Activated T-cell treated with anti-CD3 and anti-CD28 coated beads for 4 hours (primary cell): ENCODE results near the gene NDUFA11.

ENCODE experiments used
- DNase-seq: peaks from one replicate; pipeline ENCODE4 v3.0.0-alpha.2; 2020

The NDUFA11 gene

DNA sequence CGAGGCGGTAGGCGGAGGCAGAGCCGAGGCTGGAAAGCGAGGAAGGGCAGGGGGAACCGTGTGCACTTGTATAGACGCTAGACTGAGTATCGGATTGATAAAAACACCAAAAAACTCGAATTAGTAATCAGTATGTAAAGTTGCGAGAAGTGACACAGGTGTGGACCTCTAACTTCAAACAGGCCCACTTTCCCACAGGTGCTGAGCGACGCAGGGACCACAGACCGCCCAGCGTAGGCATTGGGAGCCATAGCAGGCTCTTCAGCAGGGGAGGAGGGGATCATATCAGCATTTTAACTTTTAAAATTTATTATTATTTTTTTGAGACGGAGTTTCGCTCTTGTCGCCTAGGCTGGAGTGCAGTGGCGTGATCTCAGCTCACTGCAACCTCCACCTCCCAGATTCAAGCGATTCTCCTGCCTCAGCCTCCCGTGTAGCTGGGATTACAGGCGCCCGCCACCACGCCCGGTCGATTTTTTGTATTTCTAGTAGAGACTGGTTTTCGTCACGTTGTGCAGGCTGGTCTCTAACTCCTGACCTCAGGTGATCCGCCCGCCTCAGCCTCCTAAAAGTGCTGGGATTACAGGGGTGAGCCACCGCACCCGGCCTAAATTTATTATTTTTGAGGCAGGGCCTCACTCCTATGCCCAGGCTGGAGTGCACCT lies 1.7 kb upstream of the NDUFA11 start:
- no peak for DNase-seq

- peak; percentile 100 for DNase-seq
Measured at GRCh38 chr19:5904352-5905113, 943 bp upstream of the NDUFA11 start, which contains the start of gene VMAC. TSS of gene VMAC (plus strand) at chr19:5904872. CDS start at chr19:5904891, 19 bp downstream.

- DNase-seq = peak; percentile 14
Measured at GRCh38 chr19:5903056-5903623, 450 bp downstream of the NDUFA11 start.

- no peak for DNase-seq
Measured at GRCh38 chr19:5900976-5901375, 2.6 kb downstream of the NDUFA11 start.

GRCh38 chr19:5899728-5900526 lies 3.7 kb downstream of the NDUFA11 start:
- no peak for DNase-seq

DNA sequence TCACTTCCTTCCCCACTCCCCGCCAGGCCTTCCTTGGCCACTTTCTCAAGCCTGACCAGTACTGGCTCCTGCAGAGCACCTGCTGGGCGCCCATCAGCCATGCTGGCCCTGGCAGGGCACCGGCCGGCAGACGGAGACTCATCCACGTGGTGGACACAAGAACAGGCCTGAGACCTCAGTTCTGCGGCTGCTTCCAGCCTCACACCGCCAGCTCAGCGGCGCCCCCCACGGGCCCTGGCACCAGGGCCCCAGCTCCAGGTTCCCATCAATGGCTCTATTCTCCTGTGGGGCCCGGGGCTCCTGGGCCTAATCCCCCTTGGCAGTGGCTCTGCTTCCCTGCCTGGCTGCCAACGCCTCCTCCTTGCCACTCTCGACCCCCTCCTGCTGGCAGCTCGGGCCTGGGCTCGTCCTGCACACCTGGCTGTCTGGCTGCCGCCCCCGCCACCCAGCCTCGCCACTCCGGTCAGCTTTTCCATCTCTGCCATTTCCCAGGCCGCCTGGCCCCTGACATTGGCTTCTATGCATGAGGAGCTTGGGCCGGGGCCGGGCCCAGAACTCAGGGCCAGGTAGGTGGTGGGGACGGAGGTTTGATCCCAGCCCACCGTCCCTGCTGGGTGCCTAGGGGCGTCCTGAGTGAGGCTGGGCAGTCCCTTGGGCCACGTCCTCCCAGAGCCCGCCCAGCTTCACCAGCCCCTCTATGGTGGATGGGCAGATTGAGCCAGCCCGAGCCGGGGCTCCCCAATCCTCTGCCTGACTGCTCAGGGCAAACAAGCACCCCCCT lies 6.2 kb downstream of the NDUFA11 start:
- no peak for DNase-seq

DNA sequence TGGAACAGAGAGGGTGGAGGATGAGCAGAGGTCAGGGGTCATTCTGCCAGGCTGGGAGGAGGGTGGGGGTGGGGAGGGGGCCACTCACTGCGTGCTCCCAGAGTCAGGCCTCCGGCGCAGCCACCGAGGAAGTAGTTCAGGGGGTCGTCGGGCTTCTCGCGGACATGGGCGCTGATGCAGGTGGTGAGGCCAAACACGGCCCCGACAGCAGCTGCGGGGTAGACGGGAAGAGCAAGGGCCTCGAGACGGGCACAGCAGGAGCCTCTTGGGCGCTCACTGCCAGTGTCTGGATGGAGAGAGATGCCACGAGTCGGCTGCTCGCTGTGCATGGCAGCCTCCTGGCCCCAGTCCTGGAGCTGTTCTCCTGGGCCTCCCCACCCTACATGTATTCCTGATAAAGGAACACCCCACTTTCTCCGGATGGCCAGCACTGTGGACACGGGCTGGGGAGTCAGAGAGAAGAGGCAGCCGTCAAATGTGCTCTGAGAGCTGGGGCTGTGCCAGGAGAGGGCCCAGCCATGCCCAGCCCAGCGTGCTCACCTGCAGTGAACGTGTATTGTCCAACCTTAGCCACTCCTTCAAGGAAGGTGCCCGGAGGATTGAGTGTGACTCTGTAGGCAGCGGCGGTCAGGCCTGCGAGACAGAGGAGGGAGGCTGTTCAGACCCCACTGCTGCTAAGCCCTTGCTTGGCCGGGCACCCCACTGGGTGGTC lies 7.1 kb downstream of the NDUFA11 start:
- DNase-seq = no peak

DNA sequence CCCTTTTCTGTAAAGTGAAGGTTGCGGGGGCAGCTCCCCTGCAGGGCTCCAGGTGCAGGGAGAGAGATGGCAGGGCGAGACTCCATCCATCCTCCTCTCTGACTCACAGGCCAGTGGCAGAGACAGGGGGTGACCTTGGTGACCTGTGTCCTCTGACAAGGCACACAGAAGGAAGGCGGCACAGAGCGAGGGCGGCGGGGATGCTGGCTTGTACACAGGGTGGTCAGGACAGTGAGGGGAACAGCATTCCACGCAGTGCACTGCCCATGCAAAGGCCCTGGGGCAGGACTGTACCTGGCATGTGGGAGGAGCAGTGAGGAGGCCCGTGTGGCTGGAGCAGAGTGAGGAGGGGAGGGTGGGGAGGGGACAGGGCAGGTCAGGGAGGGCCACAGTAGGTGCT lies 7.7 kb downstream of the NDUFA11 start:
- no peak for DNase-seq

GRCh38 chr19:5895409-5895808 lies 8.2 kb downstream of the NDUFA11 start:
- no peak for DNase-seq

DNA sequence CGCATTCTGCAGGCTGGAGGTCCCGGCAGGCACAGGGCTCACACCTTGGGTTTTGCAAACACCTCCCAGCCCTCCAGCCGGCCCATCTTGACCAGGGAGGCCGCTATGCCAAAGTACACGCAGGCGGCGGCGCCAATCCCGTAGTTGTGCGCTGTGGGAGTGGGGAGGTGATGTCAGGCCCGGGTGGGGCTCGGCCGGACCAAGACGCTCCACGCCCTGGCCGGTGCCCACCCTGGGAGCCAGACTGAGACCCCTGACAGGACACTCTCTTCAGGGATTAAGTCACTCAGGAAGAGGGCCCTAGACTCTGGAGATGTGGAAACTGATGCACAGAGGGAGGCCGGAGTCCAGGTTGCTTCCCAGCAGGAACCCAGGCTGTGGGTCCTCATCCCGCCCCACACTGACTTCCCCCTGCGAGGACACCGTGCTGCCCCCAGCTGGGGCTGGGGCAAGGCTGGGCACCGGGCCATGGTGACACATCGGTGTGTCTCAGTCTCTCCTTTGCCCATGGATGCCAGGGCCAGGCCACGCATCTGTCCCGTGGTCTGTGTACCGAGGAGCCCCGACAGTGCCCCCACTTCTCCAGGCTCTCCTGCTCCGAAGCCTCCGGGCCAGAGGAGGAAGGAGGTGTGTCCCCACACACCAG lies 8.8 kb downstream of the NDUFA11 start:
- no peak for DNase-seq

GRCh38 chr19:5893907-5894703 lies 9.5 kb downstream of the NDUFA11 start:
- no peak for DNase-seq

DNA sequence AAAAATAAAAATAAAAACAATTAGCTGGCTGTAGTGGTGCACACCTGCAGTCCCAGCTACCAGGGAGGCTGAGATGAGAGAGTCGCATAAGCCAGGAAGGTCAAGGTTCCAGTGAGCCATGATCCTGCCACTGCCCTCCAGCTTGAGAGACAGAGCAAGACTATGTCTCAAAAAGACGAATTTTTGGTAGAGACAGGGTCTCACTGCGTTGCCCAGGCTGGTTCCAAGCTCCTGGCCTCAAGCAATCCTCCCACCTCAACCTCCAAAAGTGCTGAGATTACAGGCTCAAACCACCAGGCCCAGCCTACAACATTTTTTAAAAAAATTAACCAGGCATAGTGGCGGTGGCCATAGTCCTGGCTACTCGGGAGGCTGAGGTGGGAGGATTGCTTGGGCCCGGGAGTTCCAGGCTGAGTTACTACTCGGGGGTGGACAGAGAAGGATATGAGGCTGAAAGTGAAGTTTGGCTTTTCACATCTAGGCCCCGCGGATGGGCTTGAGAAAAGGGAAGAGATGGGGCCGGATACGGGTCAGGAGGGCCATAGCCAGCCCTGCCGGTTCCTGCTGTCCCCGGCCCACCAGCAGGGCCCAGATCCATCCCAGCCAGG lies 10.2 kb downstream of the NDUFA11 start:
- DNase-seq = no peak

DNA sequence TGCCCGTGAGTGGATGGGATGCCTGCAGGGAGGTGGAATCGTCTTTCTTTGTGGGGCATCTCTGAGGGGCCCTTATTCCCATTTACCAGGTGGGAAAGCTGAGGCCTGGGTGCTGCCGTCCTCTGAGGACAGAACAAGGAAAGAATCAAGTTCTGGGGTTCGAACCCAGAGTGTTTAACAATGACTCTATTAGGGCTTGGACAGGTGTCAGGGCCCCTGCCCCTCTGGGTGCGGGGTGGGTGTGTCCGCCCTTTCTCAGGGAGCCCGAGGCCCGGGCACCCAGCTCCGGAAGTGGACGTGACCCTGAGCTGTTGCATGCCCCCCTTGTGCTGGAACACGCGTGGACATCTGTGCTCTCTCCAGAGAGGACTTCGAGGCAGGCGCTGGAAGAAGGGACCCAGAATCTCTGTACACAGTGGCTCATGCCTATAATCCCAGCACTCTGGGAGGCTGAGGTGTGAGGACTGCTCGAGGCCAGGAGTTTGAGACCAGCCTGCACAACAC lies 10.8 kb downstream of the NDUFA11 start:
- no peak for DNase-seq

DNA sequence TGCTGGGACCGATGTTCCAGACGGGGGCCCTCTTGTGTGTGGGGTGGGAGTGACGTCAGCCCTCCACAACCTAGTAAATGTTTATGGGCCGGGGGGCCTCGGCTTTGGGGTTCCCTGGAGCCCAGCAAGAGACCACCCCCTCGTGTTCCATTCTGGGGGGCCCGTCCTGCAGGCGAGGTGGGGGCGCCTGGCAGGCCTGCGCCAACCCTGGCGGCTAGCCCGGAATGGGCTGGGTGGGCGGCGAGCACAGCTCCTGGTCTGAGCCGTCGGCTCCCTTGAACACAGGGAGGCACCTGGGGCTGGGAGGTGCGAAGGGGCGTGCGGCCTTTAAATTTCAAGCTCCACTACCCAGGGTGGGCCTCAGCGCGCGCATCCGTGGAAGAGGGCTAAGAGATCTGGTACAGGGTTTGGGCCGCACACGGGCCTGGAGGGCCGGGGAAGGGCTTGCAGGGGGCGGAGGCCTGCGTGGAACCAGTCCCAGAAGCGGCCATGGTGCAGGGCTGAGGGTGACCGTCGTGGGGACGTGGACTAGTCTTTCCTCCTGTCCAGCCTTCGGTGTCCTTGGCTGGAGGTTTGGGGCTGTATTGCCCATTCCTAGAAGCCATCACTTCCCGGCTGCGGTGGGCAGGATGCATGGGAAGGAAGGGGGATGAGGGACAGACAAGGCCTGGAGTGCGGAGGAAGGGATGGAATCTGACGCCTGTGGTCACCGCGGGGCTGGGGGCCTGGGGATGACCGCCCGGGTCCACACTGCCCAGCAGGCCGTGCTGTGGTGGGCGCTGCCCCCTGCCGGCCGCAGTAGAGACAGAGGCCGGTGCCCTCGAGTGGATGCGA lies 11.4 kb downstream of the NDUFA11 start:
- no peak for DNase-seq

DNA sequence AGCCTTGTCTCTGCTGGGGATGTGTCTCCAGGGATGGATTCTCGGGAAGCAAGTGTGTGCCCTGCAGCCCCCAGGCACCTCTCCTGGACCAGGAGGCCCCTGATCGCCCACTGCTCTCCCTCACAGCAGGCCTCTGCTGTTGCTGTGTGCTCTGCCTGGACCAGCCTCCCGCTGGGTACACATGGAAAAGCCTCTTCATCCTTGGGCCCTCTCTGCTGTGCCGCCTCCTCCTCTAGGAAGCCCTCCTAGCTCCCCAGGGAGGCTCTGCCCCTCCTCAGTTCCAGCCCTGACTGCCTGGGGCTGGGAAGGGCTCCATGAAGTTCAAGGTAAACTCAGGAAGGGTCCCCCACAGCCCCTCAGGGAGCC lies 12.0 kb downstream of the NDUFA11 start:
- DNase-seq = no peak

DNA sequence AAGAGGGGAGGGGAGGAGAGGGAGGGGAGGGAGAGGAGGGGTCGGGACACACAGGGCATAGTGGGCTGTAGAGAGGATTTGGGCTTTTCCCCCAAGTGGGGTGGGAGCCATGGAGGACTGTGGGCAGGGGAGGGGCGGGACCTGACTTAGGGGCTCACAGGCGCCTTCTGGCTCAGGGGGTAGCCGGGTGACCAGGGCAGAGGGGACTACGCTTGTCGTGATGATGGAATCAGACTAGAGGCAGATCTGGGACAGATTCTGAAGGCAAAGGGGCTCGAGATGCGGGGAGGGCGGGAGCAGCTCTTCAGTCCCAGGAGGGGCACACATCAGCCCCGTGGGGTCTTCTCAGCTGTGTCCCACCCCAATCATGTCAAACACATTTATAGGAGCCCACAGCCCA lies 13.5 kb downstream of the NDUFA11 start:
- DNase-seq = no peak

- DNase-seq = no peak
Measured at GRCh38 chr19:5889288-5889971, 14.2 kb downstream of the NDUFA11 start.
